Colonic mucosa (tissue), 4 donors: Measurements from ENCODE around the gene MAT1A. TPM values are rescaled to one million over a fixed set of nuclear protein-coding genes. Genes with fewer than 3 reads are reported as not detected.
"Not testable (repeated sequence)": the region's sequence is repeated elsewhere in the genome, so short reads cannot be mapped to it uniquely, and the experiment has no call there.

Source experiments
- DNase-seq: peaks from one replicate; pipeline ENCODE4 v3.0.0-alpha.2; 2020
- H3K27ac ChIP-seq: fragments of 200-600 bp; one replicate; pipeline ENCODE4 v1.8.0; 2021
- H3K27me3 ChIP-seq: fragments of 200-600 bp; one replicate; pipeline ENCODE4 v1.8.0; 2021
- H3K36me3 ChIP-seq: fragments of 200-600 bp; one replicate; pipeline ENCODE4 v1.8.0; 2021
- H3K4me1 ChIP-seq: fragments of 200-600 bp; one replicate; pipeline ENCODE4 v1.8.0; 2021; ENCODE audit warnings: mild to moderate bottlenecking
- H3K4me3 ChIP-seq: fragments of 200-600 bp; one replicate; pipeline ENCODE4 v1.8.0; 2021
- H3K9ac ChIP-seq, 2 donors: one replicate each; pipeline ENCODE4 v1.7.0; 2013; ENCODE audit warnings: control low read depth in 2 of 2, low read depth in 2 of 2, low read length in 2 of 2
- H3K9me3 ChIP-seq: fragments of 200-600 bp; one replicate; pipeline ENCODE4 v1.8.0; 2021
- intact Hi-C: fragments of 100-400 bp; cut with DNase I; formaldehyde crosslinking; loops from one replicate; pipeline ENCODE4 v1.14.1; 2022
- total RNA-seq, 2 donors: library from RNA; stranded (reverse); fragmentation: NEBNext Ultra II Directional in 1 of 2; extraction: Animal tissue kit (Norgen Biotek cat#: 25700) in 1 of 2; gene quantifications; one replicate each; pipeline ENCODE4 v1.2.1, GENCODE V29; 2021
- donor health status: healthy.
- donor health status: DM: no; HTN: no; CAD: no.
- donor health status: DM: no; HTN: no; CAD: no.

MAT1A gene
- total RNA-seq, 2 donors from 2014 or later = 1.4 to 1.8 TPM

- H3K4me1 ChIP-seq, H3K9me3 ChIP-seq, H3K9ac ChIP-seq, DNase-seq, H3K27ac ChIP-seq, intact Hi-C loops, H3K36me3 ChIP-seq, H3K27me3 ChIP-seq, H3K4me3 ChIP-seq: not testable (repeated sequence)
Observed at GRCh38 chr10:80226723-80227122, 62.7 kb downstream of the MAT1A start.

- H3K27me3 ChIP-seq, intact Hi-C loops, H3K9ac ChIP-seq, H3K36me3 ChIP-seq, H3K27ac ChIP-seq, DNase-seq, H3K9me3 ChIP-seq, H3K4me3 ChIP-seq, H3K4me1 ChIP-seq: not testable (repeated sequence)
Observed at GRCh38 chr10:80223031-80223419, 66.4 kb downstream of the MAT1A start.

Other genes starting within 250 kb of the MAT1A start
- gene TMEM254, start 211.0 kb downstream of the MAT1A start, total RNA-seq = 10 to 100 TPM; 15.7 to 32.0 TPM
- 1 to 10 TPM; 3.9 to 6.0 TPM for gene PLAC9, start 156.9 kb downstream of the MAT1A start, total RNA-seq
- 100 to 1,000 TPM; 271 to 353 TPM for gene ANXA11, start 84.1 kb downstream of the MAT1A start, total RNA-seq
- gene DYDC1, start 67.1 kb upstream of the MAT1A start, total RNA-seq = not detected
- gene DYDC2, start 67.1 kb upstream of the MAT1A start, total RNA-seq = 1 to 10 TPM in 1 of 2 donors, not detected in 1; 1.5 TPM
- 100 to 1,000 TPM in 1 of 2 donors, 10 to 100 TPM in 1; 73.5 to 101 TPM for gene PRXL2A, start 118.9 kb upstream of the MAT1A start, total RNA-seq
- gene TSPAN14, start 164.7 kb upstream of the MAT1A start, total RNA-seq = 10 to 100 TPM; 83.5 to 91.7 TPM
- gene SH2D4B, start 248.2 kb upstream of the MAT1A start, total RNA-seq = not detected